HG02623 (cell line): ENCODE results near the gene HIP1R.

Experiments used
- ATAC-seq: cut with Tn5 transposase; IDR thresholded peaks from one replicate; pipeline ENCODE4 v1.9.1; 2021; ENCODE audit warnings: moderate library complexity; ENCODE audit not compliant: unreplicated experiment

The HIP1R gene

GRCh38 chr12:122860854-122861586 lies 25.8 kb downstream of the HIP1R start:
- no peak for ATAC-seq

DNA sequence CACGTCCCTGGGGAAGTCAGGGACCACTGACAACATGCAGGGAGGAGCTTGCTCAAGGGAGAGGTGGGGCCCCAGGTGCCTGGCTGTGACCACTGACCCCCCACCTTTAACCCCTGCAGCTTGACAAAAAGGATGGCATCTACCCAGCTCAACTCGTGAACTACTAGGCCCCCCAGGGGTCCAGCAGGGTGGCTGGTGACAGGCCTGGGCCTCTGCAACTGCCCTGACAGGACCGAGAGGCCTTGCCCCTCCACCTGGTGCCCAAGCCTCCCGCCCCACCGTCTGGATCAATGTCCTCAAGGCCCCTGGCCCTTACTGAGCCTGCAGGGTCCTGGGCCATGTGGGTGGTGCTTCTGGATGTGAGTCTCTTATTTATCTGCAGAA lies 26.3 kb downstream of the HIP1R start:
- ATAC-seq, result no peak

DNA sequence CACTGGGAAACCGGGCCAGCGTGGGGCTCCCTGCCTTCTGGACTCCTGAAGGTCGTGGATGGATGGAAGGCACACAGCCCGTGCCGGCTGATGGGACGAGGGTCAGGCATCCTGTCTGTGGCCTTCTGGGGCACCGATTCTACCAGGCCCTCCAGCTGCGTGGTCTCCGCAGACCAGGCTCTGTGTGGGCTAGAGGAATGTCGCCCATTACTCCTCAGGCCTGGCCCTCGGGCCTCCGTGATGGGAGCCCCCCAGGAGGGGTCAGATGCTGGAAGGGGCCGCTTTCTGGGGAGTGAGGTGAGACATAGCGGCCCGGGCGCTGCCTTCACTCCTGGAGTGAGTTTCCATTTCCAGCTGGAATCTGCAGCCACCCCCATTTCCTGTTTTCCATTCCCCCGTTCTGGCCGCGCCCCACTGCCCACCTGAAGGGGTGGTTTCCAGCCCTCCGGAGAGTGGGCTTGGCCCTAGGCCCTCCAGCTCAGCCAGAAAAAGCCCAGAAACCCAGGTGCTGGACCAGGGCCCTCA lies 26.9 kb downstream of the HIP1R start:
- no peak for ATAC-seq

GRCh38 chr12:122862872-122863701 lies 27.8 kb downstream of the HIP1R start:
- no peak for ATAC-seq

DNA sequence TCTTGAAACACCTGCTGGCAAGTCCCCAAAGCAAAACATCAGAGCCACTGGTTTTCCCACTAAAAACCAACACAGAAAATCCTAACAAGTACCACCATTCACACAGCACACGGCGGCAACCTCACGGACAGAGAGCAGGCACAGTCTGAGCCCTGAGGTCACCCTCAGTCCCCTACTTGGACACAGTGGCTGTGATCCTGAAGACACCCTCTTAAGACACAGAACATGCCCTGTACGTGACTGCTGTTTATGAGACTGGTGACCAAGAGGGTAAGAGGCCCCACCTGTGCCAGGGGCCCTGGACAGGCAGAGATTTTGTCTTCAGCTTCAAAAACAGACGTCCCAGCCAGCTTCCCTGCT lies 29.6 kb downstream of the HIP1R start:
- ATAC-seq, result no peak

GRCh38 chr12:122865268-122866231 lies 30.3 kb downstream of the HIP1R start:
- ATAC-seq, result no peak

DNA sequence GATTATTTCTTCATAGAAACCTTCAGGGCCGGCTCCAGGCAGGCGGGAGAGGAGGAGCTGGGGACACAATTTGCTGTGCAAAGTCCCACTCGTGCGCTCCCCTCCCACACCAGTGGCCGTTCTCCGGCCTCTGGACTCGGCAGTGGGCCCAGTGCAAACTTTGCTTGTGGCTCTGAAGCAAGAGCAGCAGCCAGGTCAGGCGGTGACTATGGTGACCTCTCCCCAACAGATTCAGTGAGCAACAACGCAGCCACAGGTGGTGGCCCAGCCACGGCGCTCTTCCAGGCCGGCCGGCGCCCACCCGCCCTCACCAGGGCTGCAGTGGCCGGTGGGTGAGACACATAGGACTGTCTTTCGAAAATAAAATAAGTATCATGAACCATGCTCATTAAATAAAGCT lies 31.1 kb downstream of the HIP1R start:
- ATAC-seq, result no peak

DNA sequence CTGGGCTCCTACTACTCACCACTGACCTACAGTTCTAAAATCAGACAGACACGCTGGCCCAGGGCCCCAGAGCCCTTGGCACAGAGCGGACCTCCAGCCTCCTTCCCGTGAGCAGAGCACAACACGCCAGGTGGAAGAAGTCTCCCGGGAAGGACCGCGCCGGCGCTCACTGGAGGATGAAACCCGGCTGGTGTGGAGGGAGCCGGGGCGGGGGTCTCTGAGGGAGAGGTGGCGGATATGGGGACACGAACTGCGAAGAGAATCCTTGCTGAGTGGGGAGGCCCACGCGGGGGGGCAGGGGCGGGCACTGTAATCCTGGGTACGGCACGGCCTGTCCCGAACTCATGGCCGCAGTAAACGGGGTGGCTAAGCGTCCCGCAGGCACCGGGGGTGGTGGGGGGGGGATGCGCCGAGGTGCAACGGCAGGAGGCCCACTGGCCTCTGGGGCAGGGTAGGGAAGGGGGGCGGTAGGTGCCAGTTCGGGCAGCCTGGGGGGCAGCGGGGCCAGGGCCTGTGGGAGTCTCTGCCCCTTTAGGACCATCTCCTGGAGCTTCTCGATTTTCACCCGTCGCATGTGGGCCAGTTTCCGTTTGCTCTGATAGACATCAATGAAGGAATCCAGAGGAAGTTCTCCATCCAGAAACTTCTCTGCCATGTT lies 31.8 kb downstream of the HIP1R start:
- no peak for ATAC-seq

DNA sequence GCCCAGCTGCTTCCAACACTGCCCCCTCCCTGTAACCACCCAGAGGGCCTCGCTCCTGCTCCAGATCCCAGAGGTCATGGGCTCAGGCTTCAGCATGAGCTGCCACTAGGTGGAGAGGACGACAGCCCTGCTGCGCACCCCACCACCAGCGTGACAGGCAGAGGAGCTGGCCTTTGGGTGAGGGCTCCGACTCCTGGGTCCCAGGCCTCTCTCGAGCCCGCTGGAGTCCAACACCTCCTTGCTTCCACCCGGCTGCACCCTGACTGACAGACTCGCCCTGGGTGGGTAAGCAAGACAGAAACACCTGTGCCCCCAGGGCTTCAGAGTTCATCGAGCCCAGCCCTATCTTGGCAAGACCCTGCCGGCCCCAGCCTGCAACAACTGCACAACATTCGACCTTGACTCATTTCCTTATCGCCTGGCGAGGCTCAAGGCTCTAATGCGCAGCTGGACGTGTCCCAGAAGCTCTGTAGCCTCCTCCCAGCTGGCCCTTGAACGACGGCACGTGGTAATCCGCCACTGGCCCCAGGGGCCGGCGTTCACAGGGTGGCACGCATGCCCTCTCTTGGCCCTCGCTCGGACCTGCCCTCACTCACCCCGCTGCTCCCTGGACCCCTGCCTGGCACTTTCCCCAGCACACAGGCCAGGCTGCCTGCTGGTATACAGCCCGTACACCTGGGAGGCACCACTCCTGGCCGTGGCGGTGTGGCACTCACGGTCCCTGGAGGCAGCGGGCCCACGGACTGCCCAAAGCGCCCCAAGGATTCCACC lies 32.6 kb downstream of the HIP1R start:
- ATAC-seq, result no peak

GRCh38 chr12:122868471-122869177 lies 33.4 kb downstream of the HIP1R start:
- no peak for ATAC-seq

GRCh38 chr12:122869207-122869973 lies 34.1 kb downstream of the HIP1R start:
- ATAC-seq, result no peak

DNA sequence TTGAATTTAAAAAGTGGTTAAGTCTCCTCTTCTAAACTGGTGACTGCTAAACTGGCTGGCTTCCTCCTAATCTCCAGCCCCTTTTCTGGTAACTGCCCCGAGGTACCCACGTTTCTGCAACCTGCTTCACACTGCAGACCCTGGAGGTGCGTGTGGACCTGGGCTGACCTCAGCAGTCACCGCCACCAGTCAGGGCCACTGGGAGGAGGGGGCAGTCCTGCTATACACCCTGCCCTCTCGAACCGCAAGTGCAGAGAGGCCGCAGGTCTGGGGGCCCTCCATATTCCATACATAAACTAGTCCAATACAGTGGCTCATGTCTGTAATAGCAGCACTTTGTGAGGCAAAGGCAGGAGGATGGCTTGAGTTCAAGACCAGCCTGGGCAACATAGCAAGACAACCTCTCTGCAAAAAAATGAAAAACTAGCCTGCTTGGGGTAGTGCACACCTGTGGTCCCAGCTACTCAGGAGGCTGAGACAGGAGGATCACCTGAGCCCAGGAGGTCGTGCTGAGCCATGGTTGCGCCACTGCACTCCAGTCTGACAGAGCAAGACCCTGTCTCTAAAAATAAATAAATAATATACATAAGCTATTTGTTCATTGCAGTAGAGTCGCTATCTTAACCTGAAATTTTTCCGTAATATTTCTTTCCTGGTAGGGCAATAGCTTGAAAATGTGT lies 35.0 kb downstream of the HIP1R start:
- ATAC-seq, result no peak

- no peak for ATAC-seq
Measured at GRCh38 chr12:122870867-122871664, 35.8 kb downstream of the HIP1R start.

- ATAC-seq, result peak; percentile 40
Measured at GRCh38 chr12:122871851-122872780, 36.9 kb downstream of the HIP1R start.

GRCh38 chr12:122872815-122873361 lies 37.6 kb downstream of the HIP1R start:
- ATAC-seq, result no peak

- no peak for ATAC-seq
Measured at GRCh38 chr12:122873540-122873939, 38.3 kb downstream of the HIP1R start.
